Measurements from ENCODE around the gene FAM171A1.

FAM171A1 gene

DNA sequence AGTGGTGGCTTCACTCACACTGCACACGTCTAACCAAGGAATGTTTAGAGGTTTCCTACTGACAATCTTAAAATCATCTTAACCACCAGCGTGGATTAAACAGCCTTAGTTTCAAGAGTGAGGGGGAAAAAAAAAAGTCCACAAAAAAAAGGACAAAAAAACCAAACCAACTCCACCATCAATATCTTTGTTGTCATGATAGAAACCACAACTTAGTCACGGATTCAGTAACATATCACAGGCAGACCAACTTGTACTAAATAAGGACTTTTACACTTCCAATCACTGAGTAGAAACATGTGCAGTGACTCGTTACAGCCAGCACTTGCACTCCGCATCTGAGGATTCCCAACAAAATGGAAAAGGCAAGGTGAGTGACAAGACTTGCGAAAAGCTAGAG is 46.5 kb downstream of the FAM171A1 start:
- Histone ChIP-seq H3K9me3 (ENCODE audit: insufficient read depth, low read depth, low read length) (no peaks in the 10 kb centered on the region; the same call in 1 of the 2 replicates), H3K4me3 (ENCODE audit: low read length) (no peak overlapping the region), H3K27ac (ENCODE audit: low read length) (no peak overlapping the region), H3K4me1 (ENCODE audit: insufficient read depth, low read length) (peaks cover 11% of the 10 kb centered on the region; the same call in 1 of the 2 replicates), H3K36me3 (ENCODE audit: insufficient read depth, low read depth, low read length) (no peaks in the 10 kb centered on the region), H3K9ac (ENCODE audit: low read depth, low read length) (no peak overlapping the region), H3K27me3 (ENCODE audit: insufficient read depth, low read length) (no peaks in the 10 kb centered on the region)

GRCh38 chr10:15324113-15324512 is 47.0 kb downstream of the FAM171A1 start:
- Histone ChIP-seq H3K4me3 (ENCODE audit: low read length) (no peak overlapping the region), H3K4me1 (ENCODE audit: insufficient read depth, low read length) (peaks cover 11% of the 10 kb centered on the region; the same call in 1 of the 2 replicates), H3K27ac (ENCODE audit: low read length) (no peak overlapping the region), H3K36me3 (ENCODE audit: insufficient read depth, low read depth, low read length) (no peaks in the 10 kb centered on the region), H3K9ac (ENCODE audit: low read depth, low read length) (no peak overlapping the region), H3K9me3 (ENCODE audit: insufficient read depth, low read depth, low read length) (no peaks in the 10 kb centered on the region; the same call in 1 of the 2 replicates), H3K27me3 (ENCODE audit: insufficient read depth, low read length) (no peaks in the 10 kb centered on the region)

- no peak overlapping the region for H3K27ac ChIP-seq (ENCODE audit: low read length)
- no peaks in the 10 kb centered on the region for H3K36me3 ChIP-seq (ENCODE audit: insufficient read depth, low read depth, low read length)
Measured at GRCh38 chr10:15322356-15322755, 48.7 kb downstream of the FAM171A1 start.

GRCh38 chr10:15321431-15322341 is 49.4 kb downstream of the FAM171A1 start:
- peaks cover 13% of the 10 kb centered on the region for H3K4me1 ChIP-seq (ENCODE audit: insufficient read depth, low read length)
- no peaks in the 10 kb centered on the region for H3K36me3 ChIP-seq (ENCODE audit: insufficient read depth, low read depth, low read length)
- H3K27ac ChIP-seq (ENCODE audit: low read length), result no peak overlapping the region

More at GRCh38 chr10:15322356-15322755, 48.7 kb downstream of the FAM171A1 start:
- Histone ChIP-seq H3K4me3 (ENCODE audit: low read length) (no peak overlapping the region), H3K9me3 (ENCODE audit: insufficient read depth, low read depth, low read length) (no peaks in the 10 kb centered on the region; the same call in 1 of the 2 replicates), H3K27me3 (ENCODE audit: insufficient read depth, low read length) (no peaks in the 10 kb centered on the region), H3K4me1 (ENCODE audit: insufficient read depth, low read length) (peaks cover 11% of the 10 kb centered on the region; the same call in 1 of the 2 replicates), H3K9ac (ENCODE audit: low read depth, low read length) (no peak overlapping the region)

GRCh38 chr10:15320522-15321203 is 50.4 kb downstream of the FAM171A1 start:
- no peaks in the 10 kb centered on the region for H3K36me3 ChIP-seq (ENCODE audit: insufficient read depth, low read depth, low read length)
- H3K4me3 ChIP-seq (ENCODE audit: low read length), result no peak overlapping the region
- H3K9ac ChIP-seq (ENCODE audit: low read depth, low read length), result no peak overlapping the region
- H3K4me1 ChIP-seq (ENCODE audit: insufficient read depth, low read length), result peaks cover 22% of the 10 kb centered on the region
- H3K27ac ChIP-seq (ENCODE audit: low read length), result no peak overlapping the region
- no peaks in the 10 kb centered on the region; the same call in 1 of the 2 replicates for H3K9me3 ChIP-seq (ENCODE audit: insufficient read depth, low read depth, low read length)
- no peaks in the 10 kb centered on the region for H3K27me3 ChIP-seq (ENCODE audit: insufficient read depth, low read length)

More at GRCh38 chr10:15321431-15322341, 49.4 kb downstream of the FAM171A1 start:
- H3K9me3 ChIP-seq (ENCODE audit: insufficient read depth, low read depth, low read length), result no peaks in the 10 kb centered on the region; the same call in 1 of the 2 replicates
- H3K27me3 ChIP-seq (ENCODE audit: insufficient read depth, low read length), result no peaks in the 10 kb centered on the region
- H3K9ac ChIP-seq (ENCODE audit: low read depth, low read length), result no peak overlapping the region
- no peak overlapping the region for H3K4me3 ChIP-seq (ENCODE audit: low read length)

DNA sequence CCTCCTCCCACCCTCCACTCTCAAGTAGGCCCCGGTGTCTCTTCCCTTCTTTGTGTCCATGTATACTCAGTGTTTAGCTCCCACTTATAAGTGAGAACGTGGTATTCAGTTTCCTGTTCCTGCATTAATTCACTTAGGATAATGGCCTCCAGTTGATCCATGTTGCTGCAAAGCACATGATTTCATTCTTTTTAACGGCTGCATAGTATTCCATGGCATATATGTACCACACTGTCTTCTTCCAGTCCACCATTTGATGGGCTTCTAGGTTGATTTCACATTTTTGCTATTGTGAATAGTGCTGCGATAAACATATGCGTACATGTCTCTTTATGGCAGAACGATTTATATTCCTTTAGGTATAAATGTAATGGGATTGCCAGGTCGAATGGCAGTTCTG is 51.0 kb downstream of the FAM171A1 start:
- no peak overlapping the region for H3K9ac ChIP-seq (ENCODE audit: low read depth, low read length)
- H3K36me3 ChIP-seq (ENCODE audit: insufficient read depth, low read depth, low read length), result no peaks in the 10 kb centered on the region
- H3K27ac ChIP-seq (ENCODE audit: low read length), result no peak overlapping the region
- no peaks in the 10 kb centered on the region for H3K27me3 ChIP-seq (ENCODE audit: insufficient read depth, low read length)
- H3K4me1 ChIP-seq (ENCODE audit: insufficient read depth, low read length), result peaks cover 25% of the 10 kb centered on the region
- H3K4me3 ChIP-seq (ENCODE audit: low read length), result no peak overlapping the region
- H3K9me3 ChIP-seq (ENCODE audit: insufficient read depth, low read depth, low read length), result no peaks in the 10 kb centered on the region; the same call in 1 of the 2 replicates

DNA sequence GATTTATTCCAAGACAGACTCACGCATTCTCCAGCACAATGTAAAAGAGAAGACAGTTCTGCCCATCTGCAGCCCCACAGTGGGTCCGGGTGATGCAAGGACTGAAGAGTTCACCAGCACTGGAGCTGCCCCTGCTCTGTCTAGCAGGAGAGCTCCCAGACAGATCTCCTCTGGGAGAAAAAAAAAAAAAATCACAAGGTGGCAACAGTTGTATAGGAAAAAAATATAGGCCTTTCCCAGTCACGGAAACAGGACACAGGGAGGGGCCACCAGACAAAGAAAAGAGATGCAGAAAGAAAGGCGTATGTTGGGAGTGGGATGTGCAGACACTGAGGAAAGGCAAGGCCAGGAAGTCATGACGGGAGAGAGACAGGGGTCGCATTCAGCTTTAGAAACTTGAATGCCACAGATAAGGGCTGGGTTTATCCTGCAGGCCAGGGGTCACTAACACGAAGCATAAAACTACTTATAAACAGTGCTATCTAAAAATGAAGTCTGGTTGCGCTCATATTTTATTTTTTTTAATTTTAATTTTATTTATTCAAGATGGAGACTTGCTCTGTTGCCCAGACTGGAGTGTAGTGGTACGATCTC is 54.1 kb downstream of the FAM171A1 start:
- no peaks in the 10 kb centered on the region for H3K27me3 ChIP-seq (ENCODE audit: insufficient read depth, low read length)
- no peak overlapping the region for H3K4me3 ChIP-seq (ENCODE audit: low read length)
- H3K27ac ChIP-seq (ENCODE audit: low read length), result no peak overlapping the region
- no peak overlapping the region for H3K9ac ChIP-seq (ENCODE audit: low read depth, low read length)
- H3K9me3 ChIP-seq (ENCODE audit: insufficient read depth, low read depth, low read length), result no peaks in the 10 kb centered on the region; the same call in 1 of the 2 replicates
- H3K36me3 ChIP-seq (ENCODE audit: insufficient read depth, low read depth, low read length), result no peaks in the 10 kb centered on the region
- peaks cover 15% of the 10 kb centered on the region; the same call in 1 of the 2 replicates for H3K4me1 ChIP-seq (ENCODE audit: insufficient read depth, low read length)

DNA sequence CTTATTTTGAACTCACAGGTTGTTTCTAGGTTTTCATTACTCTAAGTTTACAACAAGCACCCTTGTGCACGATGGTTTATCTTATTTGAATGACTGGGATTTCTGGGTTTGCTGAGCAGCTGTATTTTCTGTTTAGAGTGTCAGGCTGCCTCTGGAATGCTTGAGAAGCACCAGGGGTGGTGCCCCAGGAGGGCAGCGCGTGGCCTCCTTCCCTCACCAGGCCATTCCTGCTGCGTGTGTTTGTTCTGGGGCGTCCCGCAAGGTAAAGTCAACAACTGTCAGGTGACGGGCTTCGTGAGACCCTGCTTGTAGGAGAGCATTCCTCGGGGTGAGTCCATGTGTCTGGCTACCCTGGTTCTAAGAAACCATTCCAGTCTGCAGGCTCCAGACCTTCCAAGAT is 54.9 kb downstream of the FAM171A1 start:
- H3K4me1 ChIP-seq (ENCODE audit: insufficient read depth, low read length), result peaks cover 19% of the 10 kb centered on the region; the same call in 1 of the 2 replicates
- H3K9ac ChIP-seq (ENCODE audit: low read depth, low read length), result no peak overlapping the region
- H3K27me3 ChIP-seq (ENCODE audit: insufficient read depth, low read length), result no peaks in the 10 kb centered on the region
- no peak overlapping the region for H3K4me3 ChIP-seq (ENCODE audit: low read length)
- H3K27ac ChIP-seq (ENCODE audit: low read length), result no peak overlapping the region
- no peaks in the 10 kb centered on the region; the same call in 1 of the 2 replicates for H3K9me3 ChIP-seq (ENCODE audit: insufficient read depth, low read depth, low read length)
- no peaks in the 10 kb centered on the region for H3K36me3 ChIP-seq (ENCODE audit: insufficient read depth, low read depth, low read length)

DNA sequence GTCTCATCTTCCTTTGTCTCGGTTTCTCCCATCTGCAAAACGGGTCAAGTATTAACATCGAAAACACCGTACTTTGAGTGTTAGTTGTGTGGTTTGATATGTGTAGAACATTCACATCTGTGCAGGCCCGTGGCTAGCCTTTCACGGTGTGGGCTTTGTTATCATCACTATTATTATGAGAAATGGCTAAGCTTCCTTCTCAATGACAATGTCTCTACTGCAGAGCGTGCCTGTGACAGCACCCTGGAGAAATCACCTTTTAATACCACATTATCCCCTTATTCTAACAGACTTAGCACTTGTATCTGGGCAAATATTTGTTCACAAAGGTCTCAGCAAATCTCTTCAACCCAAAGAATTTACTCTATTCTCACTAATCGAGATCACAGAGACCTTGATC is 55.8 kb downstream of the FAM171A1 start:
- H3K27ac ChIP-seq (ENCODE audit: low read length), result no peak overlapping the region
- no peaks in the 10 kb centered on the region for H3K27me3 ChIP-seq (ENCODE audit: insufficient read depth, low read length)
- no peak overlapping the region for H3K9ac ChIP-seq (ENCODE audit: low read depth, low read length)
- H3K4me1 ChIP-seq (ENCODE audit: insufficient read depth, low read length), result peaks cover 19% of the 10 kb centered on the region; the same call in 1 of the 2 replicates
- no peaks in the 10 kb centered on the region; the same call in 1 of the 2 replicates for H3K9me3 ChIP-seq (ENCODE audit: insufficient read depth, low read depth, low read length)
- no peak overlapping the region for H3K4me3 ChIP-seq (ENCODE audit: low read length)
- H3K36me3 ChIP-seq (ENCODE audit: insufficient read depth, low read depth, low read length), result no peaks in the 10 kb centered on the region

DNA sequence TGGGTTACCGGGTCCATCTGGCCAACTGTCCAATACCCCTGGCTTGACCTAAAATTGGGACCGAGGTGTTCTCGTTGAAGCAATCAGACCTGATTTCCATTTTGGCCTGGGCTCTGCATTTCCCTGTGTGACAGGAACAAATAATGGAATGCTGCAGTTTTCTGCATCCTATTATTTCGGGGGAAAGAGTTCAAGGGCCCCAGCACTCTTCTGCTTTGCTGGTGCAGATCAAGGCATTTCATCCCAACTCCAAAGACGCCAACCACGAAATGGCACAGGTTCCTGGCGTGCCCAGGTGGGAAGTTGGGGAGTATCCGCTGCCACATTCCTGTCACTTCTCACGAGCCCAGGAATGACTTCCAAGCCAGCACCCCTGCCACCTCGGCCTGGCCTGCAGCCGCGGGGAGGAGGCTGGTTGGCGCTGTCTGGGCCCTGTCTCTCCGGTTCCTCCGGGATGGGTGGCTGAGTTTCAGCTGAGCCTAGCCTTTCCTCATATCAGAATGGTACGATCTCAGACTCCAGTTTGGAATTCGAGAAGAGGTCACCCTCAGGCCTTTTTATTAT is 56.5 kb downstream of the FAM171A1 start:
- H3K27me3 ChIP-seq (ENCODE audit: insufficient read depth, low read length), result no peaks in the 10 kb centered on the region
- H3K4me3 ChIP-seq (ENCODE audit: low read length), result no peak overlapping the region
- no peaks in the 10 kb centered on the region for H3K9me3 ChIP-seq (ENCODE audit: insufficient read depth, low read depth, low read length)
- H3K36me3 ChIP-seq (ENCODE audit: insufficient read depth, low read depth, low read length), result no peaks in the 10 kb centered on the region
- H3K27ac ChIP-seq (ENCODE audit: low read length), result no peak overlapping the region
- H3K9ac ChIP-seq (ENCODE audit: low read depth, low read length), result no peak overlapping the region
- H3K4me1 ChIP-seq (ENCODE audit: insufficient read depth, low read length), result peaks cover 19% of the 10 kb centered on the region; the same call in 1 of the 2 replicates

- H3K27me3 ChIP-seq (ENCODE audit: insufficient read depth, low read length), result no peaks in the 10 kb centered on the region
- no peak overlapping the region for H3K9ac ChIP-seq (ENCODE audit: low read depth, low read length)
- no peaks in the 10 kb centered on the region for H3K36me3 ChIP-seq (ENCODE audit: insufficient read depth, low read depth, low read length)
- H3K9me3 ChIP-seq (ENCODE audit: insufficient read depth, low read depth, low read length), result no peaks in the 10 kb centered on the region
- peaks cover 19% of the 10 kb centered on the region; the same call in 1 of the 2 replicates for H3K4me1 ChIP-seq (ENCODE audit: insufficient read depth, low read length)
- no peak overlapping the region for H3K4me3 ChIP-seq (ENCODE audit: low read length)
- H3K27ac ChIP-seq (ENCODE audit: low read length), result no peak overlapping the region
Measured at GRCh38 chr10:15313843-15314242, 57.2 kb downstream of the FAM171A1 start.

Measured in iPS-20b (cell line).